Measurements from ENCODE around the gene NCAPD3. TPM values are rescaled to one million over a fixed set of nuclear protein-coding genes. Genes with fewer than 3 reads are reported as not detected.

The NCAPD3 gene
- total and polyA plus RNA-seq, 4 donors = 14.1 to 35.4 (median 24.2) TPM

DNA sequence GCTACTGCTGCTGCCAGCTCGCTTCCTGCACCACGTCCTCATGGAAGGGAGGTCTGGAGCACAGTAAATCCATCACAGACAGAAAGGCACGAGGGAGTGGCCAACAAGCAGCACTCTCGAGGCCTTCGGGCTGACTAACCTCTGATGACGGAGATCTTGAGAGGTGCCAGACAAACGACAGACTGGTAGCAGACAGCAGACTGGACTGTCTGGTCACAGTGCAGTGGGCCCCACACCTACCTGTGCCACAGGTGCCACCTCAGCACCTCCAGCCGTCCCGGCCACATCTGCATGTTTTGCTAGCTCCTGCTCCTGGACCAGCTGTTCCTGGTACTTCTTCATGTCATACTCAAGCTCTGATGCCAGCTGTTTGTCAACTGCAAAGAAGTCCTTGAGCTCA lies 64.1 kb downstream of the NCAPD3 start:
- Histone ChIP-seq H3K9ac (ENCODE audit: low read depth in 1 of 2, low read length in 2 of 2) (no peak overlapping the region), H3K4me1 (ENCODE audit: control insufficient read depth in 4 of 4, insufficient read depth in 4 of 4, low read length in 3 of 4) (no peaks in the 10 kb centered on the region), H3K36me3 (ENCODE audit: control insufficient read depth in 4 of 4, insufficient read depth in 3 of 4, low read depth in 1 of 4, low read length in 3 of 4) (peaks cover 13 to 80% (median 50%) of the 10 kb centered on the region in 4 donors), H3K4me3 (ENCODE audit: low read depth in 1 of 3, low read length in 3 of 3) (no peak overlapping the region), H3K27ac (ENCODE audit: low read depth in 1 of 2, low read length in 2 of 2) (no peak overlapping the region), H3K9me3 (ENCODE audit: control insufficient read depth in 4 of 4, low read length in 3 of 4) (no peaks in the 10 kb centered on the region), H3K27me3 (ENCODE audit: control insufficient read depth in 4 of 4, insufficient read depth in 4 of 4, low read length in 3 of 4) (no peaks in the 10 kb centered on the region)
- DNase-seq (ENCODE audit: low spot score) = no peak
- TF ChIP-seq FOXA2 (IDR thresholded peaks at IDR 0.05) = no peak
- no peak for TF ChIP-seq HNF4A (conservative IDR thresholded peaks at IDR 0.05)
- TF ChIP-seq HNF4G (IDR thresholded peaks at IDR 0.05) = no peak
- TF ChIP-seq, protein P1, sequence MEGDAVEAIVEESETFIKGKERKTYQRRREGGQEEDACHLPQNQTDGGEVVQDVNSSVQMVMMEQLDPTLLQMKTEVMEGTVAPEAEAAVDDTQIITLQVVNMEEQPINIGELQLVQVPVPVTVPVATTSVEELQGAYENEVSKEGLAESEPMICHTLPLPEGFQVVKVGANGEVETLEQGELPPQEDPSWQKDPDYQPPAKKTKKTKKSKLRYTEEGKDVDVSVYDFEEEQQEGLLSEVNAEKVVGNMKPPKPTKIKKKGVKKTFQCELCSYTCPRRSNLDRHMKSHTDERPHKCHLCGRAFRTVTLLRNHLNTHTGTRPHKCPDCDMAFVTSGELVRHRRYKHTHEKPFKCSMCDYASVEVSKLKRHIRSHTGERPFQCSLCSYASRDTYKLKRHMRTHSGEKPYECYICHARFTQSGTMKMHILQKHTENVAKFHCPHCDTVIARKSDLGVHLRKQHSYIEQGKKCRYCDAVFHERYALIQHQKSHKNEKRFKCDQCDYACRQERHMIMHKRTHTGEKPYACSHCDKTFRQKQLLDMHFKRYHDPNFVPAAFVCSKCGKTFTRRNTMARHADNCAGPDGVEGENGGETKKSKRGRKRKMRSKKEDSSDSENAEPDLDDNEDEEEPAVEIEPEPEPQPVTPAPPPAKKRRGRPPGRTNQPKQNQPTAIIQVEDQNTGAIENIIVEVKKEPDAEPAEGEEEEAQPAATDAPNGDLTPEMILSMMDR (IDR thresholded peaks at IDR 0.05; ENCODE audit: low read depth, low read length, missing input control) = no peak
- no peak for TF ChIP-seq RAD21 (IDR thresholded peaks at IDR 0.05)
- TF ChIP-seq, protein P2, sequence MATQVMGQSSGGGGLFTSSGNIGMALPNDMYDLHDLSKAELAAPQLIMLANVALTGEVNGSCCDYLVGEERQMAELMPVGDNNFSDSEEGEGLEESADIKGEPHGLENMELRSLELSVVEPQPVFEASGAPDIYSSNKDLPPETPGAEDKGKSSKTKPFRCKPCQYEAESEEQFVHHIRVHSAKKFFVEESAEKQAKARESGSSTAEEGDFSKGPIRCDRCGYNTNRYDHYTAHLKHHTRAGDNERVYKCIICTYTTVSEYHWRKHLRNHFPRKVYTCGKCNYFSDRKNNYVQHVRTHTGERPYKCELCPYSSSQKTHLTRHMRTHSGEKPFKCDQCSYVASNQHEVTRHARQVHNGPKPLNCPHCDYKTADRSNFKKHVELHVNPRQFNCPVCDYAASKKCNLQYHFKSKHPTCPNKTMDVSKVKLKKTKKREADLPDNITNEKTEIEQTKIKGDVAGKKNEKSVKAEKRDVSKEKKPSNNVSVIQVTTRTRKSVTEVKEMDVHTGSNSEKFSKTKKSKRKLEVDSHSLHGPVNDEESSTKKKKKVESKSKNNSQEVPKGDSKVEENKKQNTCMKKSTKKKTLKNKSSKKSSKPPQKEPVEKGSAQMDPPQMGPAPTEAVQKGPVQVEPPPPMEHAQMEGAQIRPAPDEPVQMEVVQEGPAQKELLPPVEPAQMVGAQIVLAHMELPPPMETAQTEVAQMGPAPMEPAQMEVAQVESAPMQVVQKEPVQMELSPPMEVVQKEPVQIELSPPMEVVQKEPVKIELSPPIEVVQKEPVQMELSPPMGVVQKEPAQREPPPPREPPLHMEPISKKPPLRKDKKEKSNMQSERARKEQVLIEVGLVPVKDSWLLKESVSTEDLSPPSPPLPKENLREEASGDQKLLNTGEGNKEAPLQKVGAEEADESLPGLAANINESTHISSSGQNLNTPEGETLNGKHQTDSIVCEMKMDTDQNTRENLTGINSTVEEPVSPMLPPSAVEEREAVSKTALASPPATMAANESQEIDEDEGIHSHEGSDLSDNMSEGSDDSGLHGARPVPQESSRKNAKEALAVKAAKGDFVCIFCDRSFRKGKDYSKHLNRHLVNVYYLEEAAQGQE (IDR thresholded peaks at IDR 0.05) = no peak
- no peak for TF ChIP-seq RXRA (IDR thresholded peaks at IDR 0.05)
- 97% methylated on average over 9 of the region's 9 CpGs for WGBS

DNA sequence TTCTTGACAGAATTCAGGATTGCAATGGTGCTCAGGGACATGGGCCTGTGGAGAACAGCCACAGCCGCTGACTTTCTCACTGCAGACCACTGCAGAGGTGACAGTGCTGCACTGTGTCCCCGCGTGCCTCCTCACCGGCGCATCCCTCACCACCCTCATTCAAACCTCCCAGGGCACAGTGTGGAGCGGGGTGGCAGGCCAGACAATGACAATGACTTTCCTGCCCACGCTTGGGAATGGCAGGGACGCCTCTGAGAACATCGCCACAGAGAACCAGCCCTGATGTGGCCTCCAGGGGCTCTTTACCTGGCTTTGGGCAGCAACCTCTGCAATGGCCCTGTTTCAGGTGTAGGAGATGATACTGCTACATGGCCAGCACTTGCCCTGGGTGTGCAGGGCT lies 65.7 kb downstream of the NCAPD3 start:
- no peak for TF ChIP-seq HNF4A (conservative IDR thresholded peaks at IDR 0.05)
- no peak for TF ChIP-seq RXRA (IDR thresholded peaks at IDR 0.05)
- no peak for TF ChIP-seq EGR1 (IDR thresholded peaks at IDR 0.05; ENCODE audit: low read depth in 2 of 2)
- TF ChIP-seq, protein P1 (IDR thresholded peaks at IDR 0.05; ENCODE audit: low read depth, low read length, missing input control) = no peak
- TF ChIP-seq, protein P3, sequence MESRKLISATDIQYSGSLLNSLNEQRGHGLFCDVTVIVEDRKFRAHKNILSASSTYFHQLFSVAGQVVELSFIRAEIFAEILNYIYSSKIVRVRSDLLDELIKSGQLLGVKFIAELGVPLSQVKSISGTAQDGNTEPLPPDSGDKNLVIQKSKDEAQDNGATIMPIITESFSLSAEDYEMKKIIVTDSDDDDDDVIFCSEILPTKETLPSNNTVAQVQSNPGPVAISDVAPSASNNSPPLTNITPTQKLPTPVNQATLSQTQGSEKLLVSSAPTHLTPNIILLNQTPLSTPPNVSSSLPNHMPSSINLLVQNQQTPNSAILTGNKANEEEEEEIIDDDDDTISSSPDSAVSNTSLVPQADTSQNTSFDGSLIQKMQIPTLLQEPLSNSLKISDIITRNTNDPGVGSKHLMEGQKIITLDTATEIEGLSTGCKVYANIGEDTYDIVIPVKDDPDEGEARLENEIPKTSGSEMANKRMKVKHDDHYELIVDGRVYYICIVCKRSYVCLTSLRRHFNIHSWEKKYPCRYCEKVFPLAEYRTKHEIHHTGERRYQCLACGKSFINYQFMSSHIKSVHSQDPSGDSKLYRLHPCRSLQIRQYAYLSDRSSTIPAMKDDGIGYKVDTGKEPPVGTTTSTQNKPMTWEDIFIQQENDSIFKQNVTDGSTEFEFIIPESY (IDR thresholded peaks at IDR 0.05) = no peak
- TF ChIP-seq FOXA2 (IDR thresholded peaks at IDR 0.05) = no peak
- TF ChIP-seq, protein P4, sequence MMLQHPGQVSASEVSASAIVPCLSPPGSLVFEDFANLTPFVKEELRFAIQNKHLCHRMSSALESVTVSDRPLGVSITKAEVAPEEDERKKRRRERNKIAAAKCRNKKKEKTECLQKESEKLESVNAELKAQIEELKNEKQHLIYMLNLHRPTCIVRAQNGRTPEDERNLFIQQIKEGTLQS (IDR thresholded peaks at IDR 0.05) = no peak
- TF ChIP-seq SP1 (IDR thresholded peaks at IDR 0.05) = no peak
- no peak for TF ChIP-seq RAD21 (IDR thresholded peaks at IDR 0.05)
- no peak for TF ChIP-seq GABPA (IDR thresholded peaks at IDR 0.05 in 1 of 2, conservative IDR thresholded peaks at IDR 0.05 in 1 of 2)
- no peak for TF ChIP-seq YY1 (IDR thresholded peaks at IDR 0.05)
- no peak for TF ChIP-seq NR2F2 (IDR thresholded peaks at IDR 0.05)
- TF ChIP-seq JUND (IDR thresholded peaks at IDR 0.05) = no peak
- no peak for TF ChIP-seq TAF1 (conservative IDR thresholded peaks at IDR 0.05)
- no peak for TF ChIP-seq FOXA1 (IDR thresholded peaks at IDR 0.05)
- TF ChIP-seq, protein P5, sequence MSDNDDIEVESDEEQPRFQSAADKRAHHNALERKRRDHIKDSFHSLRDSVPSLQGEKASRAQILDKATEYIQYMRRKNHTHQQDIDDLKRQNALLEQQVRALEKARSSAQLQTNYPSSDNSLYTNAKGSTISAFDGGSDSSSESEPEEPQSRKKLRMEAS (IDR thresholded peaks at IDR 0.05) = no peak
- H3K9ac ChIP-seq (ENCODE audit: low read depth in 1 of 2, low read length in 2 of 2) = no peak overlapping the region
- H3K27me3 ChIP-seq (ENCODE audit: control insufficient read depth in 4 of 4, insufficient read depth in 4 of 4, low read length in 3 of 4) = no peaks in the 10 kb centered on the region
- 95% methylated on average over 9 of the region's 9 CpGs for whole genome bisulfite sequencing
- H3K4me3 ChIP-seq (ENCODE audit: low read depth in 1 of 3, low read length in 3 of 3) = no peak overlapping the region
- no peak for DNase-seq (ENCODE audit: low spot score)
- H3K36me3 ChIP-seq (ENCODE audit: control insufficient read depth in 4 of 4, insufficient read depth in 3 of 4, low read depth in 1 of 4, low read length in 3 of 4) = peaks cover 16 to 80% (median 46%) of the 10 kb centered on the region in 4 donors
- H3K27ac ChIP-seq (ENCODE audit: low read depth in 1 of 2, low read length in 2 of 2) = no peak overlapping the region
- H3K9me3 ChIP-seq (ENCODE audit: control insufficient read depth in 4 of 4, low read length in 3 of 4) = no peaks in the 10 kb centered on the region
- no peaks in the 10 kb centered on the region for H3K4me1 ChIP-seq (ENCODE audit: control insufficient read depth in 4 of 4, insufficient read depth in 4 of 4, low read length in 3 of 4)

Data from liver (tissue), 9 donors.